Nephron progenitor cell (in vitro differentiated cells): Measurements from ENCODE around the gene OLIG2.

Experiments
- DNase-seq: peaks from one replicate; pipeline ENCODE4 v3.0.0; 2021
- H3K27ac Mint-ChIP-seq: 2 replicates; pipeline ENCODE4 v1.8.0; 2021; ENCODE audit warnings: mild to moderate bottlenecking, moderate library complexity, mixed read lengths
- H3K27me3 Mint-ChIP-seq: 2 replicates; pipeline ENCODE4 v1.8.0; 2021; ENCODE audit warnings: mild to moderate bottlenecking, low read depth, mixed read lengths; ENCODE audit not compliant: poor library complexity
- H3K36me3 Mint-ChIP-seq: 2 replicates; pipeline ENCODE4 v1.8.0; 2021; ENCODE audit warnings: low read depth, mixed read lengths
- H3K4me1 Mint-ChIP-seq: 2 replicates; pipeline ENCODE4 v1.8.0; 2021; ENCODE audit warnings: mixed read lengths
- H3K4me3 Mint-ChIP-seq: 2 replicates; pipeline ENCODE4 v1.8.0; 2021; ENCODE audit warnings: mild to moderate bottlenecking, moderate library complexity, mixed read lengths
- H3K9me3 Mint-ChIP-seq: 2 replicates; pipeline ENCODE4 v1.8.0; 2021; ENCODE audit warnings: mild to moderate bottlenecking, moderate library complexity, mixed read lengths
- TF ChIP-seq, protein P1 (sequence below): fragments of 200-600 bp; sonication (generic); IDR thresholded peaks from 2 replicates; pipeline ENCODE4 v1.5.0; 2021; ENCODE audit warnings: antibody characterized with exemption

OLIG2 gene

DNA sequence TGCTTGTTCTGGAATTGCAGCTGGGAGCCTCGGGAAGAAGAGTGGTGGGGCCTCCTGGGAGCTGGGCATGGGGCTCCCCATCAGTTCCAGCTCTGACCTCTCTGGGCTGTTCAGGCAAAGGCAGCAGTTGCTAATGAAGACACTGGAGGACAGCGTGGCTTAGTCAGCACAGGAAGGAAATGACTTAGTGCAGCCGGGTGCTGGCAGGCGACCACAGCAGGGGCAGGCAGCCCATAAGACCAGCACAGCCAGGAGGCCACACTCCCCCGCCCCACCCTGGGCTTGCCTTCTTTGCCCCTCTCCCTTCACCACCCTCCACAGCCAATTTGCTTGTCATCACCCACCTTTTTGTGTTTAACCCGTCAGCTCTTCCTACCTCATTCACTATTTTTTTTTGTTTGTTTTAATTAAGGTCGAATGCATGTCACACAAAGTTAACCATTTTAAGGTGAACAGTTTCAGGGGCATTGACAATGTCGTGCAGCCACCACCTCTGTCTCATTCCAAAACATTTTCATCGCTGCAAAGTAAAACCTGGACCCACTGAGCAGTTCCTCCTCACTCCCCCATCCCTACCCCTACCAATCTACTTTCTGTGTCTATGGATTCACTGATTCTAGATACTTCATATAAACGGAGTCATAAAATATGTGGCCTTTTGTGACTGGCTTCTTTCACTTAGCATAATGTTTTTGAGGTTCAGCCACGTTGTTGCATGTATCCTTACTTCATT lies 10.9 kb downstream of the OLIG2 start:
- no peaks in the 10 kb centered on the region for H3K9me3 Mint-ChIP-seq
- H3K4me3 Mint-ChIP-seq = no peak overlapping the region
- DNase-seq = no peak
- TF ChIP-seq, protein P1, sequence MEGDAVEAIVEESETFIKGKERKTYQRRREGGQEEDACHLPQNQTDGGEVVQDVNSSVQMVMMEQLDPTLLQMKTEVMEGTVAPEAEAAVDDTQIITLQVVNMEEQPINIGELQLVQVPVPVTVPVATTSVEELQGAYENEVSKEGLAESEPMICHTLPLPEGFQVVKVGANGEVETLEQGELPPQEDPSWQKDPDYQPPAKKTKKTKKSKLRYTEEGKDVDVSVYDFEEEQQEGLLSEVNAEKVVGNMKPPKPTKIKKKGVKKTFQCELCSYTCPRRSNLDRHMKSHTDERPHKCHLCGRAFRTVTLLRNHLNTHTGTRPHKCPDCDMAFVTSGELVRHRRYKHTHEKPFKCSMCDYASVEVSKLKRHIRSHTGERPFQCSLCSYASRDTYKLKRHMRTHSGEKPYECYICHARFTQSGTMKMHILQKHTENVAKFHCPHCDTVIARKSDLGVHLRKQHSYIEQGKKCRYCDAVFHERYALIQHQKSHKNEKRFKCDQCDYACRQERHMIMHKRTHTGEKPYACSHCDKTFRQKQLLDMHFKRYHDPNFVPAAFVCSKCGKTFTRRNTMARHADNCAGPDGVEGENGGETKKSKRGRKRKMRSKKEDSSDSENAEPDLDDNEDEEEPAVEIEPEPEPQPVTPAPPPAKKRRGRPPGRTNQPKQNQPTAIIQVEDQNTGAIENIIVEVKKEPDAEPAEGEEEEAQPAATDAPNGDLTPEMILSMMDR = no peak
- no peaks in the 10 kb centered on the region for H3K4me1 Mint-ChIP-seq
- no peaks in the 10 kb centered on the region for H3K36me3 Mint-ChIP-seq
- H3K27ac Mint-ChIP-seq = no peak overlapping the region
- peaks cover 91% of the 10 kb centered on the region for H3K27me3 Mint-ChIP-seq

DNA sequence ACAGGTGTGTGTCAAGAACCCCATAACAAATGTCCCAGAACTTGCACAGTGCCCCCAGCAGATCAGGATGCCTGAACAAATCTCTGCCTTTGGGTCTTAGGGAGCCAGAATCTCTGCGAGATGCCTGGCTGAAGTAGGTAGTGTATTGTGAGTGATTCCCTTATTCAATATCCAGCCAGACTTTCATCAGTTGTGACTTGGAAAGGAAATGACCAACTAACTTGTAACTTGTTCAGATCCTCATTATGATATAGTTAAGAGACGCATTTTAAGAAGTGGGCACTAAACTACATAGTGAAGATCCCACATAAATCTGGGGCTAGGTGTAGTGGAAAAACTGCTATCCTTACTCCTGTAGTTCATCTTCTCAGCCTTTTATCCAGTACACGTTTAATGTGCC lies 11.8 kb downstream of the OLIG2 start:
- Mint-ChIP-seq H3K4me3 (no peak overlapping the region), H3K27ac (no peak overlapping the region), H3K9me3 (no peaks in the 10 kb centered on the region), H3K36me3 (no peaks in the 10 kb centered on the region), H3K27me3 (peaks cover 91% of the 10 kb centered on the region), H3K4me1 (no peaks in the 10 kb centered on the region)
- DNase-seq = no peak
- TF ChIP-seq, protein P1 = no peak

DNA sequence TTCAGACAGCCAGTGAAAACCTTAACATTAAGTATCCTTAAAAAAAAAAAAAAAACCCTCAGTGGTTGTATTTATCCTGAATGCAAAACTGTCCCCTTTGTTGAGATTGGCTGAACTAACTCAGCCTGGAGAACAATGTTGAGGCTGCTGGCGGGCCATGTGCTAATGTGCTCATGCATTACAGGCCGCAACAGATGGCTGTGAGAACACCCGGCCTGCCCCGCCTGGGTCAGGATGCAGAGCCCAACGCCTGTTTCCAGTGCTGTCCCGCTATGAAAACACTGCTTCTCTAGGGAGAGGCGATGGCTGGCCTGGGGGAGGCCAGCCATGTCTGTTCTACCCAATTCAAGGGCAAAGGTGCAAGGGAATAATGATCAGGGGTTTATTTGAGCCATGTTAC lies 13.8 kb downstream of the OLIG2 start:
- peaks cover 91% of the 10 kb centered on the region for H3K27me3 Mint-ChIP-seq
- TF ChIP-seq, protein P1 = no peak
- H3K9me3 Mint-ChIP-seq = no peaks in the 10 kb centered on the region
- H3K4me3 Mint-ChIP-seq = no peak overlapping the region
- H3K36me3 Mint-ChIP-seq = no peaks in the 10 kb centered on the region
- no peak overlapping the region for H3K27ac Mint-ChIP-seq
- H3K4me1 Mint-ChIP-seq = no peaks in the 10 kb centered on the region
- DNase-seq = no peak

DNA sequence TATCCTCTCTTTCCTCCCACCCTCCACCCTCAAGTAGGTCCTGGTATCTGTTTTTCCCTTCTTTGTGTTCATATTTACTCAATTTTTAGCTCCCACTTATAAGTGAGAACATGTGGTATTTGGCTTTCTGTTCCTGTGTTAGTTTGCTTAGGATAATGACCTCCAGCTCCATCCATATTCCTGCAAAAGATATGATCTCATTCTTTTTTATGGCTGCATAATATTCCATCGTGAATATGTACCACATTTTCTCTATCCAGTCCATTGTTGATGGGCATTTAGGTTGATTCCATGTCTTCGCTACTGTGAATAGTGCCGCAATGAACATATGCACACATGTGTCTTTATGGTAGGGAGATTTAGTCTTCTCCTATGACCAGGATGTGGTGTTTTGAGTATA lies 14.5 kb downstream of the OLIG2 start:
- H3K27me3 Mint-ChIP-seq = peaks cover 91% of the 10 kb centered on the region
- TF ChIP-seq, protein P1 = no peak
- H3K9me3 Mint-ChIP-seq = no peaks in the 10 kb centered on the region
- no peak for DNase-seq
- no peaks in the 10 kb centered on the region for H3K4me1 Mint-ChIP-seq
- H3K36me3 Mint-ChIP-seq = no peaks in the 10 kb centered on the region
- H3K4me3 Mint-ChIP-seq = no peak overlapping the region
- H3K27ac Mint-ChIP-seq = no peak overlapping the region

DNA sequence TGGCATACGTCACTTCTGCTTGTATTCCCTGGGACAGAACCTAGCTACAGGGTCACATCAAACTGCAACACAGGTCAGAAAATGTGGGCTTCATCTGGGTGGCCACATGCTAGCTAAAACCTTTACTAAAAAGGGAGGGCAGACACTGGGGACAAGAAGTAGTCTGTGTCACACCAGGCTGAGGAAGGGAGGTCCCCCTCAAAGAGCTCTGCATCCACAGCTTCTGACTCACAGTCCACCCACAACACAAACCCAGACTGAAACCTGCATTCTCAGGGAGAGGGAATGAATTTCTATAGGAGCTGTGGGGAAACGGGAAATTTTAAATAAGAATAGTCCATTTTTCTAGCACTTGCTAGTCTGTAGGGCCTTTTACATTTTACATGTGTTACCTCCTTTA lies 16.2 kb downstream of the OLIG2 start:
- Mint-ChIP-seq H3K4me1 (no peaks in the 10 kb centered on the region), H3K36me3 (no peaks in the 10 kb centered on the region), H3K4me3 (no peak overlapping the region), H3K9me3 (no peaks in the 10 kb centered on the region), H3K27ac (no peak overlapping the region), H3K27me3 (peaks cover 89% of the 10 kb centered on the region)
- TF ChIP-seq, protein P1 = no peak
- DNase-seq = no peak

DNA sequence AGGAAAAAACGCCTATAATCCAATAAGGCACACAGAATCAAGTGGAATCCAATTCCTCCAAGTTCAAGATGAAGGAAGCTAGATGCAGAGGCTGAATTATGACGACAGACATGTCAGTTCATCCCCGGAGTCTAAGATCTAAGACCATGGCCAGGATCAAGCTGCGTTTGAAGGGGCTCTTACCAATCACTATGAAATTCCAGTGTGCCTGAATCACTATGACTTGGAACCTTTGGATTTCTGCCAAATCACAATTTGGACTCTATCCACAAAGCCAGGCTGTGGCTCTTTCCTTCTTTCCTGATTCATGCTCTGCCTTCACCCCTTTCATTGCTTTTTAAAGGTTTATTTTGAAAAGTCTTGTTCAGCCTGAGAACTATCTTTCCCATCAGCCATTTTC lies 17.1 kb downstream of the OLIG2 start:
- H3K36me3 Mint-ChIP-seq = no peaks in the 10 kb centered on the region
- no peaks in the 10 kb centered on the region for H3K9me3 Mint-ChIP-seq
- no peak for DNase-seq
- peaks cover 89% of the 10 kb centered on the region for H3K27me3 Mint-ChIP-seq
- no peak overlapping the region for H3K4me3 Mint-ChIP-seq
- TF ChIP-seq, protein P1 = no peak
- H3K27ac Mint-ChIP-seq = no peak overlapping the region
- H3K4me1 Mint-ChIP-seq = no peaks in the 10 kb centered on the region
